Measurements from ENCODE around the gene HLCS. TPM values are rescaled to one million over a fixed set of nuclear protein-coding genes. Genes with fewer than 3 reads are reported as not detected.

The HLCS gene
- total RNA-seq, 1 donor, result 59.7 TPM

GRCh38 chr21:36756527-36756926 is 209.9 kb downstream of the HLCS start:
- peaks cover 11% of the 10 kb centered on the region for H3K4me1 ChIP-seq (ENCODE audit: insufficient read depth, low read length)
- DNase-seq (ENCODE audit: insufficient read length, low spot score, missing footprints), result no peak
- TF ChIP-seq, protein P1, sequence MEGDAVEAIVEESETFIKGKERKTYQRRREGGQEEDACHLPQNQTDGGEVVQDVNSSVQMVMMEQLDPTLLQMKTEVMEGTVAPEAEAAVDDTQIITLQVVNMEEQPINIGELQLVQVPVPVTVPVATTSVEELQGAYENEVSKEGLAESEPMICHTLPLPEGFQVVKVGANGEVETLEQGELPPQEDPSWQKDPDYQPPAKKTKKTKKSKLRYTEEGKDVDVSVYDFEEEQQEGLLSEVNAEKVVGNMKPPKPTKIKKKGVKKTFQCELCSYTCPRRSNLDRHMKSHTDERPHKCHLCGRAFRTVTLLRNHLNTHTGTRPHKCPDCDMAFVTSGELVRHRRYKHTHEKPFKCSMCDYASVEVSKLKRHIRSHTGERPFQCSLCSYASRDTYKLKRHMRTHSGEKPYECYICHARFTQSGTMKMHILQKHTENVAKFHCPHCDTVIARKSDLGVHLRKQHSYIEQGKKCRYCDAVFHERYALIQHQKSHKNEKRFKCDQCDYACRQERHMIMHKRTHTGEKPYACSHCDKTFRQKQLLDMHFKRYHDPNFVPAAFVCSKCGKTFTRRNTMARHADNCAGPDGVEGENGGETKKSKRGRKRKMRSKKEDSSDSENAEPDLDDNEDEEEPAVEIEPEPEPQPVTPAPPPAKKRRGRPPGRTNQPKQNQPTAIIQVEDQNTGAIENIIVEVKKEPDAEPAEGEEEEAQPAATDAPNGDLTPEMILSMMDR (IDR thresholded peaks at IDR 0.05; ENCODE audit: extremely low read depth, low read depth, low read length), result no peak

DNA sequence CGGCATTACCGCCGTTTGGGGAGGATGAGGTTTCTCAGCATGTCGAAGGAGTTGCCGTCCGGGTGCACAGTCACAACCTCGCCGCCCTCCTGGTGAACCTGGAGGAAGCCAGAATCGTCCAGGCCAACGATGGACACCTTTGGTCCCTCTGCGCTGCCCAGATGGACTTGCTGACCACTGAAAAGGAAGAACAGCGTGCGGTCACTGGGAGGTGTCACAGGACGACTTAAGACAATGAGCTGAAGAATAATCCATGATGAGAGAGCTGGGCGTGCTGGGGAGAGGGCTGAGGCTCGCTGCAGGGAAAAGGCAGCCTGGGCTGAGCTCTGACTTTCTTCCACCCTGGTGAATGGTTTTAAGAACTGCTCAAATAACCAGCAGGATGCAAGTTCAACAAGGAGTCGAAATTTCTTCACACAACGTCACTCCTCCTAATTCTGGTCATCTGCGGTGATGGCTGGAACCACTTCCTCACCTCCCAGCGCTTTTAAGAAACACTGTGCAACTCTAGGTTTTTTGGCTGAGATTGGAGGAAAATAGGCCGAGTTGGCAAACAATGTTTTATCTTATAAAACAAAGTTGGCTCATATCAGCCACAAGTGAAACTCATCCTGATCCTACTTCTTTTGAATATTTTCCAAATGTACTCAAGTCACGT is 212.1 kb downstream of the HLCS start:
- Histone ChIP-seq H3K9me3 (ENCODE audit: low read depth, low read length) (no peaks in the 10 kb centered on the region), H3K4me3 (ENCODE audit: insufficient read depth, low read length) (no peak overlapping the region), H3K27ac (ENCODE audit: low read depth, low read length) (no peak overlapping the region), H3K36me3 (ENCODE audit: insufficient read depth, low read length) (no peaks in the 10 kb centered on the region), H3K79me2 (ENCODE audit: insufficient read depth, low read length) (no peaks in the 10 kb centered on the region), H3K27me3 (ENCODE audit: insufficient read depth, low read length) (no peaks in the 10 kb centered on the region), H4K20me1 (ENCODE audit: insufficient read depth, low read length) (no peaks in the 10 kb centered on the region), H3K4me2 (ENCODE audit: insufficient read depth, low read length) (no peak overlapping the region), H3K4me1 (ENCODE audit: insufficient read depth, low read length) (peaks cover 14% of the 10 kb centered on the region), H2AFZ (ENCODE audit: low read length) (no peak overlapping the region)
- no peak for DNase-seq (ENCODE audit: insufficient read length, low spot score, missing footprints)
- TF ChIP-seq, protein P1 (IDR thresholded peaks at IDR 0.05; ENCODE audit: extremely low read depth, low read depth, low read length), result no peak

More at GRCh38 chr21:36756527-36756926, 209.9 kb downstream of the HLCS start:
- H3K79me2 ChIP-seq (ENCODE audit: insufficient read depth, low read length), result no peaks in the 10 kb centered on the region
- no peaks in the 10 kb centered on the region for H4K20me1 ChIP-seq (ENCODE audit: insufficient read depth, low read length)
- no peak overlapping the region for H3K4me3 ChIP-seq (ENCODE audit: insufficient read depth, low read length)
- no peak overlapping the region for H3K27ac ChIP-seq (ENCODE audit: low read depth, low read length)
- H2AFZ ChIP-seq (ENCODE audit: low read length), result no peak overlapping the region
- H3K27me3 ChIP-seq (ENCODE audit: insufficient read depth, low read length), result no peaks in the 10 kb centered on the region
- H3K4me2 ChIP-seq (ENCODE audit: insufficient read depth, low read length), result no peak overlapping the region
- no peaks in the 10 kb centered on the region for H3K9me3 ChIP-seq (ENCODE audit: low read depth, low read length)
- no peaks in the 10 kb centered on the region for H3K36me3 ChIP-seq (ENCODE audit: insufficient read depth, low read length)

DNA sequence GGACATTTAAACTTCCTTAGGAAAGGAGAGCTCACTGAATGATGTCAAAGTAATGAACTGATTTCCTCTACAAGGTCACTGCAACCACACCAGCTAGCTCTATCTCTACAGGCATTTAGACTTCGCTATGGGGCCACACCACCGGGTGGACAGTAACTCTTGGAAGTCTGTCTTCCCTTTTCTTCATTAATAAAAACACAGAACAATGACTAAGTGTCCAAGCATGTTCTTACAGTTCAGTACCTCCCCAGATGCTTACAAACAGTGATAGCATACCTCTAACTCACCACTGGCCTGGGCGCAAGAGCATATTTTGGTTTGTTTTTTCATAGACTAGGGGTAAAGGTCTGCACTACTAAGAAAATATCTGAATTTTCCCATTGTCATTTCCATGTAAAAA is 212.9 kb downstream of the HLCS start:
- Histone ChIP-seq H3K4me1 (ENCODE audit: insufficient read depth, low read length) (peaks cover 14% of the 10 kb centered on the region), H3K27ac (ENCODE audit: low read depth, low read length) (peak overlapping the region; percentile 51), H3K9me3 (ENCODE audit: low read depth, low read length) (no peaks in the 10 kb centered on the region), H3K79me2 (ENCODE audit: insufficient read depth, low read length) (no peaks in the 10 kb centered on the region), H3K36me3 (ENCODE audit: insufficient read depth, low read length) (no peaks in the 10 kb centered on the region), H3K4me3 (ENCODE audit: insufficient read depth, low read length) (no peak overlapping the region), H3K27me3 (ENCODE audit: insufficient read depth, low read length) (no peaks in the 10 kb centered on the region), H2AFZ (ENCODE audit: low read length) (no peak overlapping the region), H3K4me2 (ENCODE audit: insufficient read depth, low read length) (peak overlapping the region; percentile 12), H4K20me1 (ENCODE audit: insufficient read depth, low read length) (no peaks in the 10 kb centered on the region)
- DNase-seq (ENCODE audit: insufficient read length, low spot score, missing footprints), result peak; percentile 87
- TF ChIP-seq, protein P1 (IDR thresholded peaks at IDR 0.05; ENCODE audit: extremely low read depth, low read depth, low read length), result no peak

DNA sequence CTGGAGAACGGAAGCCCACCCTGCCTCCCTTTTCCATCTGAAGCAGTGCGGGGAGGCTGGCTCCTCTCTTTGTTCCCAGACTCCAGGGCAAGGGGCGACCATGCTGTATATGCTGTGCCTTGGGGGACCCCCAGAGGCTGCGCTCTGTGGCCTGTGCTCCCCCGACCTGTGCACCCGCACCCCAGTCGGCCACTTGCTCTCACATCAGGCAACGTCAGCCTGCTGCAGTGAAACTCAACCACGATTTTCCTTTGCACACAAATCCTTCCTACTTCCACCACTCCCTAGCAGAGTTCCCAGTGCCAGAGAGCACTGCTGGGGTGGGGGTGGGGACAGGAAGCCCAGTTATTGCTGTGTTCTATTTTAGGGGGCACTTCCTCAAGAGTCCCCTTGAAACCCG is 215.1 kb downstream of the HLCS start:
- no peak for DNase-seq (ENCODE audit: insufficient read length, low spot score, missing footprints)
- Histone ChIP-seq H3K4me2 (ENCODE audit: insufficient read depth, low read length) (peak overlapping the region; percentile 40), H4K20me1 (ENCODE audit: insufficient read depth, low read length) (no peaks in the 10 kb centered on the region), H3K27me3 (ENCODE audit: insufficient read depth, low read length) (no peaks in the 10 kb centered on the region), H3K4me3 (ENCODE audit: insufficient read depth, low read length) (no peak overlapping the region), H3K27ac (ENCODE audit: low read depth, low read length) (no peak overlapping the region), H3K4me1 (ENCODE audit: insufficient read depth, low read length) (peaks cover 14% of the 10 kb centered on the region), H3K36me3 (ENCODE audit: insufficient read depth, low read length) (no peaks in the 10 kb centered on the region), H2AFZ (ENCODE audit: low read length) (no peak overlapping the region), H3K79me2 (ENCODE audit: insufficient read depth, low read length) (no peaks in the 10 kb centered on the region), H3K9me3 (ENCODE audit: low read depth, low read length) (no peaks in the 10 kb centered on the region)
- TF ChIP-seq, protein P1 (IDR thresholded peaks at IDR 0.05; ENCODE audit: extremely low read depth, low read depth, low read length), result no peak

Measured in osteoblast (primary cell).